ENCODE results near the gene C14orf180. TPM values are rescaled to one million over a fixed set of nuclear protein-coding genes. Genes with fewer than 3 reads are reported as not detected.

C14orf180 gene
- total RNA-seq, 6 experiments from 2014 or later, result 0.35 to 4.0 (median 1.9) TPM

DNA sequence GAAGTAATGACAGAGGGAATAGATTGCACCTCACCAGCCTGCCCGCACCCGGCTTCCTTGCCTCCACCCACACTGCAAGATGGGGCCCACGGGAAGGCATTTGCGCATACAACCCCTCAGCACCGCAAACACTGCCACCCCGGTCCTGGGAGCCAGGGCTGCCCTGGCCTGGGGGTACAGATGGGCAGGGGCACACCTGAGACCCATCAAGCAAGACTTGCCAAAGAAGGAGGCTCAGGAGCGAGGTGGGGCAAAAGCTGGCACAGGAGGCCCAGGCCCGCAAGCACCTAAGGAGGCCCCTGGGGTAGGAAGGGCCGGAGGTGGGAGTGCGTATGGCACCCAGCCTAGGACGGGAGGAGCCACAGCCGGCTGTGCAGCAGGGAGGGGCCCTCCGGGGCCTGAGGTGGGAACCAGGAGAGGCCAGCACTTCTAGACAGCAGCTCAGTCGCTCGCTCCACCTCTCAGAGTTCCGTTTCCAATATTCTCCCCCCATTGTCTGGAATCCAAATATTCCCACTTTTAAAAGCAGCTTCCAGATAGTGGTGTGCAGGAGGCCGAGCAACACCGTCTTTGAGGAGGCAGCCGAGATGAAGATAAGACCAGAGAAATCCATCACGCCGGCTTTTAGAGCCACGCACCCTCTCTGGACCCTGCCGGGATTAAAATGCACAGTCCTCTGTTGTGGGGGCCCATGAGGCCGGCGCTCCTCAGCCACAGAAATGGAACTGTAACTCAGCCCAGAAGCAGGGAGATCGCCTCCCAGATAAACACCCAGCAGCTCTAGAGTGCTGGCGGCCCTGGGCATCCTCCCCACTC is 12.2 kb upstream of the C14orf180 start:
- DNase-seq (no peak), ATAC-seq (no peak)
- 49% methylated on average over 19 of the region's 27 CpGs for WGBS (ENCODE audit: insufficient coverage, low coverage, low lambda C conversion rate, missing lambda C conversion rate)
- Histone ChIP-seq H3K27me3 (no peaks in the 10 kb centered on the region), H3K9me3 (no peaks in the 10 kb centered on the region), H3K4me1 (no peaks in the 10 kb centered on the region), H3K27ac (no peak overlapping the region), H3K4me3 (no peak overlapping the region), H3K36me3 (no peaks in the 10 kb centered on the region)
- intact Hi-C loops (cut with DNase I), result loop anchor here in 1 of 2 donors (5.0 to 10.0 kb wide), 2 partner anchors 425 to 503 kb away; no protein-coding TSS in a partner anchor
- TF ChIP-seq CTCF (IDR thresholded peaks at IDR 0.05), result no peak

GRCh38 chr14:104567957-104568225 is 11.7 kb upstream of the C14orf180 start:
- no peak for ATAC-seq
- intact Hi-C loops (cut with DNase I), result loop anchor here in 1 of 2 donors (5.0 to 10.0 kb wide), 2 partner anchors 426 to 503 kb away; no protein-coding TSS in a partner anchor
- Histone ChIP-seq H3K36me3 (no peaks in the 10 kb centered on the region), H3K9me3 (no peaks in the 10 kb centered on the region), H3K4me3 (no peak overlapping the region), H3K27me3 (no peaks in the 10 kb centered on the region), H3K4me1 (no peaks in the 10 kb centered on the region), H3K27ac (no peak overlapping the region)
- TF ChIP-seq CTCF (IDR thresholded peaks at IDR 0.05) (no peak), POLR2A (IDR thresholded peaks at IDR 0.05) (no peak)
- no peak for DNase-seq
- no CpG with 5 or more reads among the region's 9 CpGs for WGBS (ENCODE audit: insufficient coverage, low coverage, low lambda C conversion rate, missing lambda C conversion rate)

DNA sequence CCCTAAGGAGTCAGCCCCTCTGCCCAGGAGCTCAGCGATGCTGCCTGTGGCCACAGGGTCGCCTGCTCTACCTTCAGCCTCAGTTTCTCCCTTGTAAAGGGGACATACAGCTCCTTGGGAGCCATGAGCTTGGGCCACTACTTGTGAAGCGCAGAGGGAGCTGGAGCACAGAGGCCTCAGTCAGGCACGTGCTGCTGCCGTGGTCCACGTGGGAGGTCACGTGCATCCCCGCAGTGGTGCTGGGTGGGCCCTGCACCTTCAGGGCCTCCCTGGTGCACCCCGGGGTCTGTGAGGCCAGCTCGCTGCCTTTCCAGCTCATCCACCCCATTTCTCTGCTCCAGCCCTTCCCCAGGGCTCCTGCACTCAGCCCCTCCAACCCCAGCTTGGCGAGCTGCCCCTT is 10.9 kb upstream of the C14orf180 start:
- H3K9me3 ChIP-seq, result no peaks in the 10 kb centered on the region
- ATAC-seq (no peak), DNase-seq (no peak)
- TF ChIP-seq POLR2A (IDR thresholded peaks at IDR 0.05) (no peak), CTCF (IDR thresholded peaks at IDR 0.05) (no peak)
- WGBS (ENCODE audit: insufficient coverage, low coverage, low lambda C conversion rate, missing lambda C conversion rate), result 40% methylated on average over 1 of the region's 11 CpGs
- no peaks in the 10 kb centered on the region for H3K36me3 ChIP-seq
- no peak overlapping the region for H3K4me3 ChIP-seq
- intact Hi-C loops (cut with DNase I), result loop anchor here in 1 of 2 donors (5.0 to 10.0 kb wide), 2 partner anchors 426 to 504 kb away; no protein-coding TSS in a partner anchor
- H3K27me3 ChIP-seq, result no peaks in the 10 kb centered on the region
- no peak overlapping the region for H3K27ac ChIP-seq
- no peaks in the 10 kb centered on the region for H3K4me1 ChIP-seq

GRCh38 chr14:104569435-104569834 is 10.1 kb upstream of the C14orf180 start:
- Histone ChIP-seq H3K9me3 (no peaks in the 10 kb centered on the region), H3K4me1 (no peaks in the 10 kb centered on the region), H3K27me3 (no peaks in the 10 kb centered on the region), H3K27ac (no peak overlapping the region), H3K4me3 (no peak overlapping the region), H3K36me3 (no peaks in the 10 kb centered on the region)
- 47% methylated on average over 5 of the region's 10 CpGs for whole genome bisulfite sequencing (ENCODE audit: insufficient coverage, low coverage, low lambda C conversion rate, missing lambda C conversion rate)
- intact Hi-C loops (cut with DNase I), result loop anchor here in 1 of 2 donors (5.0 to 10.0 kb wide), 2 partner anchors 427 to 505 kb away; no protein-coding TSS in a partner anchor
- no peak for TF ChIP-seq CTCF (IDR thresholded peaks at IDR 0.05)
- no peak for TF ChIP-seq POLR2A (IDR thresholded peaks at IDR 0.05)
- no peak for DNase-seq
- no peak for ATAC-seq

Measured in right lobe of liver (tissue), 6 donors.